Measurements from ENCODE around the gene TANC2. TPM values are rescaled to one million over a fixed set of nuclear protein-coding genes. Genes with fewer than 3 reads are reported as not detected.

Gene TANC2
- total RNA-seq, 1 donor from 2014 or later = 3.8 TPM

DNA sequence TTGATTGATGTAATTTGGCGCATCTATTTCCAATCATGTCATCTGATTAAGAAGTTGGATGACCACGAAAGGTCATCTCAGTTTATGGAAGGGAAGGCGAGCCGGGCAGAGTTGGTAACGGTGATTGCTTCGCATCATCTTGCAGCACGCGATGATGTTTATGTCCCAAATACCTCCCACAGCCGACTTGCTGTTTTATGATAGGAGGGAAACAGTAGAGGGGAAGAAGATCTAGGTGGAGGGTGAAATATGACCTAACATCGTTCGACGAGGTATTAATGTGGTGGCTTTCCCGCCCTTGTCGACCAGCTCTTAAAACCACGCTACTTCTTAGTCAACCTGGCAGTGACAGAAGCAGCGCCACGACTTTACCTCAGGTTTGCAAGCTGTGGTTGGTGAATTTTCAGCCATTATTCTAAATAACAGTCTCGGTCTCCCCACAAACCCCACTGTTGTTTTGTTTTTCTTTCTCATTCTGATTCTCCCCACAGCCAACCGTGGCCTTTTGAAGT lies 805 bp upstream of the TANC2 start:
- H3K36me3 ChIP-seq = no peaks in the 10 kb centered on the region
- H3K27ac ChIP-seq = peak overlapping the region; percentile 77 to 81
- H3K27me3 ChIP-seq = no peaks in the 10 kb centered on the region
- TF ChIP-seq, protein P1, sequence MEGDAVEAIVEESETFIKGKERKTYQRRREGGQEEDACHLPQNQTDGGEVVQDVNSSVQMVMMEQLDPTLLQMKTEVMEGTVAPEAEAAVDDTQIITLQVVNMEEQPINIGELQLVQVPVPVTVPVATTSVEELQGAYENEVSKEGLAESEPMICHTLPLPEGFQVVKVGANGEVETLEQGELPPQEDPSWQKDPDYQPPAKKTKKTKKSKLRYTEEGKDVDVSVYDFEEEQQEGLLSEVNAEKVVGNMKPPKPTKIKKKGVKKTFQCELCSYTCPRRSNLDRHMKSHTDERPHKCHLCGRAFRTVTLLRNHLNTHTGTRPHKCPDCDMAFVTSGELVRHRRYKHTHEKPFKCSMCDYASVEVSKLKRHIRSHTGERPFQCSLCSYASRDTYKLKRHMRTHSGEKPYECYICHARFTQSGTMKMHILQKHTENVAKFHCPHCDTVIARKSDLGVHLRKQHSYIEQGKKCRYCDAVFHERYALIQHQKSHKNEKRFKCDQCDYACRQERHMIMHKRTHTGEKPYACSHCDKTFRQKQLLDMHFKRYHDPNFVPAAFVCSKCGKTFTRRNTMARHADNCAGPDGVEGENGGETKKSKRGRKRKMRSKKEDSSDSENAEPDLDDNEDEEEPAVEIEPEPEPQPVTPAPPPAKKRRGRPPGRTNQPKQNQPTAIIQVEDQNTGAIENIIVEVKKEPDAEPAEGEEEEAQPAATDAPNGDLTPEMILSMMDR (IDR thresholded peaks at IDR 0.05) = no peak
- H3K4me1 ChIP-seq = peaks cover 0 to 7% of the 10 kb centered on the region in 2 donors
- no peaks in the 10 kb centered on the region for H3K9me3 ChIP-seq
- intact Hi-C loops (cut with DNase I) = loop anchor here (5.0 kb wide), 1 partner anchor 93 kb away; no protein-coding TSS in a partner anchor
- DNase-seq (ENCODE audit: low spot score in 2 of 2) = no peak
- H3K4me3 ChIP-seq = peak overlapping the region; percentile 74 to 98

DNA sequence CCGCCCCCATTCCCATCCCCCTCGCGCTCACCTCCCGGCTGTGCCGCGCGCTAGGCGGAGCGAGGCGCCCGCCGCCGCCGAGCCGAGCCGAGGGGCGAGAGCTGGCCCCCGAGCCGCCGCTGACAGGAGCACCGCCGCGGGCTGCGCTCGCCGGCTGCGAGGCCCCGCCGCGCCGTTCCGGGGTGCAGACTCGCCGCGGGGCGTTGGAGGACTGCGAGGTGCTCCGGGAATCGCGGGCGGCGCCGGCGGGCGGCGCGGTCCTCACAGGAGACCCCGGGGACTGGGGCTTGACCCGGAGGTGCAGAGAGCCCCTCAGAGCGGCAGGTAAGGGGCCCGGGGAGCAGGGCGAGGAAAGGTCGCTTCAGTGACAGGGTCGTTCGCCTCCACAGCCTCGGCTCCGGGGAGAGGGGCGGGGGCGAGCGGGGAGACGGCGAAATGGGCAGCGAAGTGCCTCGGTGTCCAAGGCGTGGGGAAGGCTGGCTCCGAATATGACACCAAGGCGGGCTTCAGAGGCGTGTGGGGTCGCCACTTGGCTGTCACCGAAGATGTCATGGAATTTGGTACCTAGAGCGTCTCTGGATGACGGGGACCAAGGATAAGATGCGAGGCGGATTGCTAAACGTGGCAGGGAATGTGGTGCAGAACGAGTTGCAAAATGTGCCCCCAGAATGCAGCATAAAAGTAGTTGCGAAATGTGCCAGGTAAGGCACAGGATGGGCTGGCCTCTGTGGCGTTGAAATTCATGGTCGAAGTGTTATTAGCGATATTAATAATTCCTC lies 580 bp downstream of the TANC2 start:
- Histone ChIP-seq H3K4me3 (peak overlapping the region; percentile 74 to 98), H3K36me3 (no peaks in the 10 kb centered on the region), H3K27me3 (no peaks in the 10 kb centered on the region), H3K4me1 (peaks cover 0 to 7% of the 10 kb centered on the region in 2 donors), H3K9me3 (no peaks in the 10 kb centered on the region), H3K27ac (peak overlapping the region; percentile 56 to 87)
- TF ChIP-seq, protein P1 (IDR thresholded peaks at IDR 0.05) = no peak
- intact Hi-C loops (cut with DNase I) = loop anchor here (5.0 kb wide), 1 partner anchor 94 kb away; no protein-coding TSS in a partner anchor
- no peak for DNase-seq (ENCODE audit: low spot score in 2 of 2)

DNA sequence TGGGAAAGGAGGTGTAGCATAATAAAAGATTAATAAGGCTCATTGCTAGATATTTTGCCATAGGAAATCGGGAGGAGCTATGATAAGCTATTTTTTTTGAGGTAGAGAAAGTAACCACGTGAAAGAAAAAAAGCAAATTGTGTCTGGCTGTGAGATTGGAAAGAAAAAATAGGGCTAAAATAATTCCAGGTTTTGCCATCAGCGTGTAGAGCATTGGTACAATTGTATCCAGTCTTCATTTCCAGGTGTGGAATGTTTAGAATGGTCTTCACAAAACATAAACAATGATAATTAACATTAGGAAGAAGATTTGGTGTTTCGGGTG lies 1.1 kb downstream of the TANC2 start:
- H3K36me3 ChIP-seq = no peaks in the 10 kb centered on the region
- H3K27me3 ChIP-seq = no peaks in the 10 kb centered on the region
- TF ChIP-seq, protein P1 (IDR thresholded peaks at IDR 0.05) = no peak
- no peak overlapping the region for H3K27ac ChIP-seq
- H3K9me3 ChIP-seq = no peaks in the 10 kb centered on the region
- peaks cover 0 to 7% of the 10 kb centered on the region in 2 donors for H3K4me1 ChIP-seq
- intact Hi-C loops (cut with DNase I) = loop anchor here (5.0 kb wide), 1 partner anchor 95 kb away; no protein-coding TSS in a partner anchor
- no peak for DNase-seq (ENCODE audit: low spot score in 2 of 2)
- peak overlapping the region; percentile 74 to 98 for H3K4me3 ChIP-seq

DNA sequence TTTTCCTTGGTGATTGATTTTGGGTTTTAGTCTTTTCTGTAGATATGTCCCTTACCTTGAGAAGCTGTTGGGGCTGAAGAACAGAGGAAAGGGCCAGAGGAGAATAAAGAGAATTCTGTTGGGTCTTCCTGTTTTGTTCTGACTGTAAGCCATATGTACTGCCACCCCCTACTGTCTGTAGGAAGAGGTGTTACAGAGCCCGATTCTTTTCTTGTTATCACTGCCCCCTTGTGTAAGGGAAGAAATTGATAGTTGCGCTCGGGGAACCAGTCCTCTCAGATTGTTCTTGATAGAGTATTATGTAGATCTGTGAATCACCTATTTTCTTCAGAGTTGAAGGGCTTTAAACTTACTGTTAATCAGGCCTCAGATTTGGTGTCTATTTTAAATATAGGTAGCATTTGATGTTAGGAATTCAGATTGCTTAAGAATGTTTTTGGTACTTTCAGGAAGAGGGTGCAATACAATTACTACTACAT lies 2.4 kb downstream of the TANC2 start:
- peak in 1 of 2 donors; percentile 70 for DNase-seq (ENCODE audit: low spot score in 2 of 2)
- Histone ChIP-seq H3K36me3 (no peaks in the 10 kb centered on the region), H3K27ac (no peak overlapping the region), H3K4me1 (peaks cover 0 to 7% of the 10 kb centered on the region in 2 donors), H3K27me3 (no peaks in the 10 kb centered on the region), H3K9me3 (no peaks in the 10 kb centered on the region), H3K4me3 (no peak overlapping the region)
- intact Hi-C loops (cut with DNase I) = loop anchor here (1.0 to 5.0 kb wide), 3 partner anchors 96 to 265 kb away; no protein-coding TSS in a partner anchor
- TF ChIP-seq, protein P1 (IDR thresholded peaks at IDR 0.05) = peak; percentile 68 to 80 (median 74)

DNA sequence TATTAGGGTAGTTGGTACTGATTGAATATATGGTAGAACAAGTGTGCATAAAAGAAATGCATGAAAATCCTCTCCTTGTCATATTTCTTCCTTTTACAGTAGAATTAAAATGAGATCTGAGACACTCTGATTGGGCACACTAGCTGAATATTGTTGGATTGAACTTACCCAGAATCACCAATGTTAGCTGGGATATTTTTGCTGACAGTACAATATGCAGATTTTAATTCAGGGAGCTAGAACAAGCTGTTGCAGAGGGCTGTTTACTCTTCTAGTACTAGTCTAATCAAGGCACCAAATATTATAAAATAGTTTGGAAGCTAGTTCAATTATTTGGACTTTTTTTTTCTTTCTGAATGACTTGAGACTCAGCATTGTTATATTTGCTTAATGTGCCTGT lies 4.6 kb downstream of the TANC2 start:
- Histone ChIP-seq H3K27ac (no peak overlapping the region), H3K4me3 (no peak overlapping the region), H3K36me3 (no peaks in the 10 kb centered on the region), H3K9me3 (no peaks in the 10 kb centered on the region), H3K4me1 (peaks cover 0 to 7% of the 10 kb centered on the region in 2 donors), H3K27me3 (no peaks in the 10 kb centered on the region)
- no peak for DNase-seq (ENCODE audit: low spot score in 2 of 2)
- TF ChIP-seq, protein P1 (IDR thresholded peaks at IDR 0.05) = no peak
- intact Hi-C loops (cut with DNase I) = no loop called here
